ENCODE data around the gene PEAK1.
"Not testable (repeated sequence)": the region's sequence is repeated elsewhere in the genome, so short reads cannot be mapped to it uniquely, and the experiment has no call there.

Gene PEAK1

GRCh38 chr15:77406846-77407245, 13.1 kb downstream of the PEAK1 start:
- Mint-ChIP-seq H3K4me1 (ENCODE audit: low read depth in 2 of 2) (peaks cover 6 to 15% of the 10 kb centered on the region in 2 donors), H3K4me3 (no peak overlapping the region)

GRCh38 chr15:77406173-77406759, 13.6 kb downstream of the PEAK1 start:
- not testable (repeated sequence) for ATAC-seq (replicated peaks); H3K27ac Mint-ChIP-seq

More at GRCh38 chr15:77406846-77407245, 13.1 kb downstream of the PEAK1 start:
- H3K27ac Mint-ChIP-seq = no peak overlapping the region
- no peaks in the 10 kb centered on the region for H3K9me3 Mint-ChIP-seq
- H3K36me3 Mint-ChIP-seq (ENCODE audit: insufficient read depth) = no peaks in the 10 kb centered on the region
- no peaks in the 10 kb centered on the region for H3K27me3 Mint-ChIP-seq
- DNase-seq (no peak), ATAC-seq (replicated peaks) (no peak)

GRCh38 chr15:77402740-77403379, 17.0 kb downstream of the PEAK1 start:
- no peaks in the 10 kb centered on the region for H3K27me3 Mint-ChIP-seq
- H3K9me3 Mint-ChIP-seq = peaks cover 3 to 9% of the 10 kb centered on the region in 2 donors
- H3K4me1 Mint-ChIP-seq (ENCODE audit: low read depth in 2 of 2) = peaks cover 0 to 10% of the 10 kb centered on the region in 2 donors

More at GRCh38 chr15:77406173-77406759, 13.6 kb downstream of the PEAK1 start:
- H3K9me3 Mint-ChIP-seq; H3K4me3 Mint-ChIP-seq; DNase-seq; H3K27me3 Mint-ChIP-seq; H3K36me3 Mint-ChIP-seq (ENCODE audit: insufficient read depth): not testable (repeated sequence)
- H3K4me1 Mint-ChIP-seq (ENCODE audit: low read depth in 2 of 2) = peaks cover 6 to 18% of the 10 kb centered on the region in 2 donors

GRCh38 chr15:77400258-77400657, 19.6 kb downstream of the PEAK1 start:
- no peak overlapping the region for H3K27ac Mint-ChIP-seq

More at GRCh38 chr15:77402740-77403379, 17.0 kb downstream of the PEAK1 start:
- Mint-ChIP-seq H3K4me3 (no peak overlapping the region), H3K27ac (no peak overlapping the region), H3K36me3 (ENCODE audit: insufficient read depth) (no peaks in the 10 kb centered on the region)
- DNase-seq (no peak), ATAC-seq (replicated peaks) (no peak)

GRCh38 chr15:77398927-77399326, 21.0 kb downstream of the PEAK1 start:
- DNase-seq (no peak), ATAC-seq (replicated peaks) (no peak)
- no peak overlapping the region for H3K4me3 Mint-ChIP-seq
- peaks cover 7 to 25% of the 10 kb centered on the region in 2 donors for H3K9me3 Mint-ChIP-seq
- H3K36me3 Mint-ChIP-seq (ENCODE audit: insufficient read depth) = no peaks in the 10 kb centered on the region
- peaks cover 5 to 8% of the 10 kb centered on the region in 2 donors for H3K4me1 Mint-ChIP-seq (ENCODE audit: low read depth in 2 of 2)
- H3K27ac Mint-ChIP-seq = no peak overlapping the region
- no peaks in the 10 kb centered on the region for H3K27me3 Mint-ChIP-seq

More at GRCh38 chr15:77400258-77400657, 19.6 kb downstream of the PEAK1 start:
- H3K9me3 Mint-ChIP-seq = peaks cover 4 to 20% of the 10 kb centered on the region in 2 donors
- H3K4me1 Mint-ChIP-seq (ENCODE audit: low read depth in 2 of 2) = peaks cover 5 to 7% of the 10 kb centered on the region in 2 donors
- DNase-seq = no peak
- H3K27me3 Mint-ChIP-seq = no peaks in the 10 kb centered on the region
- ATAC-seq (replicated peaks) = no peak
- no peak overlapping the region for H3K4me3 Mint-ChIP-seq
- H3K36me3 Mint-ChIP-seq (ENCODE audit: insufficient read depth) = no peaks in the 10 kb centered on the region

- Mint-ChIP-seq H3K27me3 (no peaks in the 10 kb centered on the region), H3K9me3 (peaks cover 7 to 25% of the 10 kb centered on the region in 2 donors), H3K4me1 (ENCODE audit: low read depth in 2 of 2) (peaks cover 5 to 11% of the 10 kb centered on the region in 2 donors), H3K27ac (no peak overlapping the region), H3K4me3 (no peak overlapping the region), H3K36me3 (ENCODE audit: insufficient read depth) (no peaks in the 10 kb centered on the region)
- no peak for DNase-seq
- ATAC-seq (replicated peaks) = no peak
Observed at GRCh38 chr15:77396692-77397091, 23.2 kb downstream of the PEAK1 start.

DNA sequence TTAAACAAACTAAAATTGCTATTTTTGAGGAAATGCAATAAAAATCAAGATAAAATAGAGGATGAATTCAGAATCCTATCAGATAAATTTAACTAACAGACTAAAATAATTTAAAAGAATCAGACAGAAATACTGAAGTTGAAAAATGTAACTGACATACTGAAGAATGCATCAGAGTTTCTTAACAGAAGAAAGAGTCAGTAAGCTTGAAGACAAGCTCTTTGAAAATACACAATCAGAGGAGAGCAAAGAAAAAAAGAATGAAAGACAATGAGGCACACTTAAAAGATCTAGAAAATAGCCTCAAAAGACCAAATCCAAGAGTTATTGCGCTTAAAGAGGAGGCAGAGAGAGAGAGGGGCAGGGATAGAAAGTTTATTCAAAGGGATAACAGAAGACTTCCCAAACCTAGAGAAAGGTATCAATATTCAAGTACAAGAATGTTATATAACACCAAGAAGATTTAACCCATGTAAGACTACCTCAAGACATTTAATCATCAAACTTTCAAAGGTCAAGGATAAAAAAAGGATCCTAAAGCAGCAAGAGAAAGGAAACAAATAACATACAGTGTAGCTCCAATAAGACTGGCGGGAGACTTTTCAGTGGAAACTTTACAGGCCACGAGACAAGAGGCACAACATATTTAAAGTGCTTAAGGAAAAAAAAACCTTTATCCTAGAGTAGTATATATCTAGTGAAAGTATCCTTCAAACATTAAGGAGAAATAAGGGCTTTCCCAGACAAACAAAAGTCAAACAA, 24.7 kb downstream of the PEAK1 start:
- no peaks in the 10 kb centered on the region for H3K36me3 Mint-ChIP-seq (ENCODE audit: insufficient read depth)
- H3K4me3 Mint-ChIP-seq = no peak overlapping the region
- H3K27ac Mint-ChIP-seq = no peak overlapping the region
- no peaks in the 10 kb centered on the region for H3K27me3 Mint-ChIP-seq
- DNase-seq (no peak), ATAC-seq (replicated peaks) (no peak)
- peaks cover 5 to 9% of the 10 kb centered on the region in 2 donors for H3K4me1 Mint-ChIP-seq (ENCODE audit: low read depth in 2 of 2)
- H3K9me3 Mint-ChIP-seq = peaks cover 7 to 25% of the 10 kb centered on the region in 2 donors

- ATAC-seq (replicated peaks) = no peak
- H3K4me3 Mint-ChIP-seq = no peak overlapping the region
- peaks cover 5 to 21% of the 10 kb centered on the region in 2 donors for H3K9me3 Mint-ChIP-seq
- DNase-seq = no peak
- H3K36me3 Mint-ChIP-seq (ENCODE audit: insufficient read depth) = no peaks in the 10 kb centered on the region
- peak overlapping the region in 1 of 2 donors; percentile 29 for H3K27ac Mint-ChIP-seq
- peaks cover 5 to 9% of the 10 kb centered on the region in 2 donors for H3K4me1 Mint-ChIP-seq (ENCODE audit: low read depth in 2 of 2)
- H3K27me3 Mint-ChIP-seq = no peaks in the 10 kb centered on the region
Observed at GRCh38 chr15:77393471-77393840, 26.4 kb downstream of the PEAK1 start.

- ATAC-seq (replicated peaks) (no peak), DNase-seq (no peak)
- Mint-ChIP-seq H3K36me3 (ENCODE audit: insufficient read depth) (no peaks in the 10 kb centered on the region), H3K9me3 (peaks cover 4 to 16% of the 10 kb centered on the region in 2 donors), H3K4me1 (ENCODE audit: low read depth in 2 of 2) (peaks cover 5 to 9% of the 10 kb centered on the region in 2 donors), H3K4me3 (no peak overlapping the region), H3K27me3 (no peaks in the 10 kb centered on the region), H3K27ac (no peak overlapping the region)
Observed at GRCh38 chr15:77392762-77393470, 27.0 kb downstream of the PEAK1 start.

DNA sequence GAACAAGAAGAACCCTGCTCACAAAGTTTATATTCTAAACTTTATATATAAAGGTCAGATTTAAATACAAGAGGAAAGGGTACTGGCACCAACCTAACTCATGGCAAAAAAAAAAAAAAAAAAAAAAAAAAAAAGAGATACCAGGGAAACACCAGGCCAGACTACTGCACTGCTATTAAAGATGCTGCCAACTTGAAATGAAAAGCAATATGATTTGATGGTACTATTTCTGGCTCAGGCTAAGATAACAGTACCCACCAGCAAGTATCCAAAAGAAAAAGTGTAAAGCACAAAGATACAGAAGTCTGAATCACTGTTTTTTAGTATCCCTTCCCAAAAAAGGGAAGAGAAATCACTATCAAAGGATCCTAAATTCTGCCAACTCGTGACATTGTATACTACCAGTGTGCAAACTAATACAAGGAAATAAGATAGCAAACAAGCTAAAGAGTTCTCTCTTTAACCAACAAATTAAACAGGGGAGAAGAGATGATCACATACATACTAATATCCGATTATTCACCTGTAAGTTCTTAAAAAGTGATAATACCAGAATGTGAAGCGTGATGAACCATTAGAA, 28.4 kb downstream of the PEAK1 start:
- Mint-ChIP-seq H3K4me3 (no peak overlapping the region), H3K36me3 (ENCODE audit: insufficient read depth) (no peaks in the 10 kb centered on the region), H3K27ac (no peak overlapping the region), H3K9me3 (peaks cover 3 to 16% of the 10 kb centered on the region in 2 donors), H3K27me3 (no peaks in the 10 kb centered on the region), H3K4me1 (ENCODE audit: low read depth in 2 of 2) (peaks cover 5 to 12% of the 10 kb centered on the region in 2 donors)
- ATAC-seq (replicated peaks) = no peak
- no peak for DNase-seq

DNA sequence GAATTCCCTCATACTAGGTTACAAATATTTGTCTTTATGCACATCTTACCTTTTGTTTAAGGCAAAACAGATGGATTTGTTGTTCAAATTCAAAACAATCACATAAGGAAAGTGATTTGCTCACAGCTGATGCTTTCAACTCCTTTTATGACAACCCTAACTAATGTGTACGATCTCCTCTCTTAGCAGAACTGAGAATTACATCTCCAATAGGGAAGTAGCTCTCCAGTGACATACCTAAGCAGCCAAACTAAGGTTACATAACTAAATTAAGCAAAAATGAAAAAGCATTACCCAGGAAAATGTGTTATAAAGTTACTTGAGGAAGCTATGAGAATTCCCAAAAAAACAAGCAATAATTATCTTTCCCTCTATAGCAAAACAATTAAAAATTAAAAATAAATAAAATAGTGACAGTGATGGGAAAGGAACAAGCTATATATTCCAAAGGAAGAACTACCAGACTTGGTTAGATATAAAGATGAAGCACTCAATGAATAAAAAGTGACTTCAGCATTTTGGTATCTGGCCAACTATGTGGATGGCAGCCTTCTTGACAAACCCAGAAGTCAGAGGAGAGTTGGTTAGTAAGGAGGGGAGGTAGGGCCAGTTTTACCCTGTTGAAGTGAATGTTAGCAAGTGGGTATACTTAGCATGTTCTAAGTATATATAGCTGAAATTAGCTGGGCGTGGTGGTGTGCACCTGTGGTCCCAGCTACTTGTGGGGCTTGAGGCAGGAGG, 32.4 kb downstream of the PEAK1 start:
- H3K4me1 Mint-ChIP-seq (ENCODE audit: low read depth in 2 of 2) = peaks cover 9 to 10% of the 10 kb centered on the region in 2 donors
- H3K9me3 Mint-ChIP-seq = no peaks in the 10 kb centered on the region
- no peak for DNase-seq
- H3K36me3 Mint-ChIP-seq (ENCODE audit: insufficient read depth) = no peaks in the 10 kb centered on the region
- no peaks in the 10 kb centered on the region for H3K27me3 Mint-ChIP-seq
- no peak overlapping the region for H3K4me3 Mint-ChIP-seq
- no peak overlapping the region for H3K27ac Mint-ChIP-seq
- ATAC-seq (replicated peaks) = no peak

- no peak overlapping the region for H3K4me3 Mint-ChIP-seq
- DNase-seq (no peak), ATAC-seq (replicated peaks) (no peak)
- H3K9me3 Mint-ChIP-seq = no peaks in the 10 kb centered on the region
- no peak overlapping the region for H3K27ac Mint-ChIP-seq
- H3K27me3 Mint-ChIP-seq = no peaks in the 10 kb centered on the region
- peaks cover 8 to 9% of the 10 kb centered on the region in 2 donors for H3K4me1 Mint-ChIP-seq (ENCODE audit: low read depth in 2 of 2)
- H3K36me3 Mint-ChIP-seq (ENCODE audit: insufficient read depth) = no peaks in the 10 kb centered on the region
Observed at GRCh38 chr15:77386626-77387025, 33.3 kb downstream of the PEAK1 start.

All from effector memory CD8-positive, alpha-beta T cell (primary cell).